GM12878 (cell line): ENCODE data around the gene ZP2. TPM values are rescaled to one million over a fixed set of nuclear protein-coding genes. Genes with fewer than 3 reads are reported as not detected.

Experiments
- ATAC-seq: fragments of 200-7000 bp; cut with Tn5 transposase; 3 replicates; pipeline ENCODE4 v1.9.1; 2020; ENCODE audit warnings: mild to moderate bottlenecking, moderate library complexity
- BruUV-seq: library from RNA; stranded (reverse); fragments of 400-500 nt; replicated peaks from 2 replicates; lab custom pipeline; 2021; lab: Mats Ljungman, UMichigan
- CTCF ChIA-PET: fragments of 300-600 bp; sonication (Branson Sonifier 250); formaldehyde crosslinking; extraction: SDS; loops from one replicate; lab custom pipeline; 2021; ENCODE audit warnings: inconsistent platforms; lab: Yijun Ruan, JAX
- POLR2A ChIA-PET: fragments of 350-600 bp; formaldehyde crosslinking; extraction: SDS; loops from one replicate; lab custom pipeline; 2021; ENCODE audit warnings: inconsistent platforms; lab: Charles Lee
- RAD21 ChIA-PET: fragments of 300-600 bp; sonication (Branson Sonifier 250); formaldehyde crosslinking; loops from one replicate; lab custom pipeline; 2023; ENCODE audit warnings: antibody characterized with exemption; ENCODE audit not compliant: unreplicated experiment; lab: Charles Lee
- SMC1A ChIA-PET: fragments of 300-600 bp; sonication (Branson Sonifier 250); formaldehyde crosslinking; loops from one replicate; lab custom pipeline; 2023; ENCODE audit not compliant: unreplicated experiment, uncharacterized antibody; lab: Charles Lee
- DNase-seq: peaks from one replicate; pipeline ENCODE4 v3.0.0-alpha.2; 2011; ENCODE audit warnings: low read depth, low spot score
- FAIRE-seq: peaks from 3 replicates; lab custom pipeline; 2011; peaks lifted over from hg19 to GRCh38; lab: Jason Lieb, UNC
- H2AFZ ChIP-seq: 2 replicates; pipeline ENCODE4 v1.6.0; 2011; ENCODE audit warnings: low read depth, low read length, control low read depth; ENCODE audit not compliant: control insufficient read depth
- H3K27ac ChIP-seq: 2 replicates; pipeline ENCODE4 v1.5.1; 2011; ENCODE audit warnings: control low read depth; ENCODE audit not compliant: control insufficient read depth, insufficient read depth
- H3K27me3 ChIP-seq, 2 experiments: replicated peaks in 1 of 2; 2 replicates each; pipeline versions ENCODE4 v1.6.0 to v1.6.1; 2011; ENCODE audit warnings: low read length in 1 of 2; ENCODE audit not compliant: control insufficient read depth in 2 of 2, insufficient read depth in 2 of 2
- H3K36me3 ChIP-seq, 2 experiments: 2 replicates each; pipeline ENCODE4 v1.5.1; 2011; ENCODE audit warnings: low read length in 1 of 2; ENCODE audit not compliant: control insufficient read depth in 2 of 2, insufficient read depth in 2 of 2
- H3K4me1 ChIP-seq: 2 replicates; pipeline ENCODE4 v1.6.1; 2011; ENCODE audit warnings: mild to moderate bottlenecking, low read length, moderate library complexity, mixed read lengths; ENCODE audit not compliant: control insufficient read depth, insufficient read depth
- H3K4me2 ChIP-seq: 2 replicates; pipeline ENCODE4 v1.6.0; 2011; ENCODE audit warnings: control low read depth; ENCODE audit not compliant: control insufficient read depth, insufficient read depth
- H3K4me3 ChIP-seq: fragments of 200-600 bp; sonication (generic); 2 replicates; pipeline ENCODE4 v1.5.1; 2016
- H3K79me2 ChIP-seq: 2 replicates; pipeline ENCODE4 v1.6.0; 2011; ENCODE audit warnings: low read length; ENCODE audit not compliant: control insufficient read depth, insufficient read depth
- H3K9ac ChIP-seq: 2 replicates; pipeline ENCODE4 v1.8.0; 2011; ENCODE audit warnings: low read length, control low read depth, mixed read lengths; ENCODE audit not compliant: control insufficient read depth, insufficient read depth
- H3K9me3 ChIP-seq: replicated peaks from 3 replicates; pipeline ENCODE4 v1.5.1; 2011; ENCODE audit warnings: mild to moderate bottlenecking, low read length; ENCODE audit not compliant: control insufficient read depth, insufficient read depth
- H4K20me1 ChIP-seq: 2 replicates; pipeline ENCODE4 v1.6.0; 2011; ENCODE audit not compliant: control insufficient read depth, insufficient read depth
- IRF4 ChIP-seq: IDR thresholded peaks from 2 replicates; pipeline ENCODE4 v1.6.1; 2011; ENCODE audit warnings: low read depth, low read length
- LARP7 ChIP-seq: fragments of 450-650 bp; IDR thresholded peaks from 2 replicates; pipeline ENCODE4 v1.6.1; 2017; ENCODE audit warnings: mild to moderate bottlenecking
- NFXL1 ChIP-seq: fragments of 450-650 bp; IDR thresholded peaks from 2 replicates; pipeline ENCODE4 v1.6.1; 2017; ENCODE audit warnings: antibody characterized with exemption, mild to moderate bottlenecking, borderline replicate concordance
- PAX8 ChIP-seq: fragments of 450-650 bp; IDR thresholded peaks from 2 replicates; pipeline ENCODE4 v1.6.1; 2017; ENCODE audit warnings: mild to moderate bottlenecking, moderate library complexity
- SMC3 ChIP-seq: IDR thresholded peaks from 2 replicates; pipeline ENCODE4 v1.6.1; 2011; ENCODE audit warnings: low read length, improper control_type of control experiment, borderline replicate concordance
- SP1 ChIP-seq: IDR thresholded peaks from one replicate; pipeline ENCODE4 v1.6.1; 2011; ENCODE audit warnings: low read depth, low read length
- SPI1 ChIP-seq: IDR thresholded peaks from 2 replicates; pipeline ENCODE4 v1.6.1; 2011; ENCODE audit warnings: low read depth, mild to moderate bottlenecking, low read length, moderate library complexity, borderline replicate concordance; ENCODE audit not compliant: insufficient read depth
- YBX1 ChIP-seq: fragments of 450-650 bp; IDR thresholded peaks from 2 replicates; pipeline ENCODE4 v1.6.1; 2016; ENCODE audit warnings: antibody characterized with exemption
- ZNF384 ChIP-seq: IDR thresholded peaks from 2 replicates; pipeline ENCODE4 v1.6.1; 2012; ENCODE audit warnings: low read depth, mild to moderate bottlenecking, low read length, improper control_type of control experiment, borderline replicate concordance
- ZNF622 ChIP-seq: fragments of 450-650 bp; IDR thresholded peaks from 2 replicates; pipeline ENCODE4 v1.6.1; 2017; ENCODE audit warnings: mild to moderate bottlenecking, inconsistent platforms
- in situ Hi-C: fragments of 300-500 bp; cut with MboI; formaldehyde crosslinking; loops from 9 replicates; pipeline ENCODE4 v1.14.3; 2018; ENCODE audit warnings: mixed read lengths
- intact Hi-C: fragments of 100-400 bp; cut with micrococcal nuclease; formaldehyde crosslinking; loops from one replicate; pipeline ENCODE4 v1.14.2; 2022; ENCODE audit not compliant: unreplicated experiment
- polyA plus RNA-seq, 11 experiments: library from polyadenylated mRNA; depleted of rRNA in 4 of 11; unstranded in 6 of 11; stranded (reverse) in 5 of 11; fragments of >200 nt; fragmentation: Nextera tagmentation in 4 of 11; fragmentation: Illumina TruSeq in 1 of 11; extraction: Ambion mirVana in 4 of 11; extraction: Trizol in 1 of 11; gene quantifications; 1 replicate in 1 of 11; 2 replicates in 10 of 11; pipeline versions ENCODE4 v1.2.1 to v1.2.3, GENCODE V29; 2011 to 2016; ENCODE audit warnings: inconsistent platforms in 2 of 11, missing spikeins in 2 of 11, low read depth in 1 of 11
- total RNA-seq, 4 experiments: library from RNA; depleted of rRNA in 3 of 4; stranded (reverse); fragments of >200 nt in 3 of 4; fragmentation: Illumina TruSeq in 1 of 4; extraction: Trizol in 1 of 4; gene quantifications; 2 replicates each; pipeline versions ENCODE4 v1.2.1 to v1.2.3, GENCODE V29; 2013 to 2021
- TF ChIP-seq, protein P1 (sequence below): fragments of 150-350 bp; IDR thresholded peaks from 2 replicates; pipeline ENCODE4 v1.6.1; 2016; ENCODE audit warnings: low read depth, low read length
- TF ChIP-seq, protein P2 (sequence below): fragments of 450-650 bp; IDR thresholded peaks from 2 replicates; pipeline ENCODE4 v1.6.1; 2017; ENCODE audit warnings: low read depth, mild to moderate bottlenecking, moderate library complexity
- TF ChIP-seq, protein P3 (sequence below): IDR thresholded peaks from 2 replicates; pipeline ENCODE4 v1.6.1; 2012; ENCODE audit warnings: low read depth, low read length, improper control_type of control experiment
- TF ChIP-seq, protein P4 (sequence below): fragments of 450-650 bp; IDR thresholded peaks from 2 replicates; pipeline ENCODE4 v1.6.1; 2017; ENCODE audit warnings: borderline replicate concordance

Gene ZP2
- total and polyA plus RNA-seq, 10 of the 15 experiments (the other 5 are each of a cell fraction or from before 2014, with no cell fraction given): 0.11 to 0.33 (median 0.16) TPM; not detected in 1

DNA sequence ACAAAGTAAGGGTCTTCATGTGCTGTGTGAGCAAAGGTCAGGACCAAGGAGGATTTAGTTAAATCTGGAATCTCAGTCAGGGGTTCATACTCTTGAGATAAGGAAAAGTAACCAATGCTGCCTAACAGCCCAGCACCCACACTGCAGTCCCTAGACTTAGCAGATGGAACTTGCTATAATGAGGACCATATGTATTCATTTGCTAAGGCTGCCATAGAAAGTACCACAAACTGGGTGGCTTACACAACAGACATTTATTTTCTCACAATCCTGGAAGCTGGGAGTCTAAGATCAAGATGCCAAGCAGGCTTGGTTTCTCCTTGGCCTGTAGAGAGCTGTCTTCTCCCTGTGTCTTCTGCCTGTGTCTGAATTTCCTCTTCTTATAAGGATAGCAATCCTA, 20.8 kb downstream of the ZP2 start:
- Histone ChIP-seq H3K4me1 (peaks cover 10% of the 10 kb centered on the region), H3K36me3 (no peaks in the 10 kb centered on the region), H3K9me3 (no peaks in the 10 kb centered on the region; the same call in 1 of the 3 replicates), H3K79me2 (no peaks in the 10 kb centered on the region), H4K20me1 (no peaks in the 10 kb centered on the region), H2AFZ (no peak overlapping the region), H3K9ac (no peak overlapping the region), H3K27ac (no peak overlapping the region), H3K4me3 (no peak overlapping the region), H3K4me2 (no peak overlapping the region), H3K27me3 (no peaks in the 10 kb centered on the region)
- ATAC-seq (no peak), DNase-seq (no peak), FAIRE-seq (no peak)
- CTCF ChIA-PET: interaction anchor here (1.0 to 5.7 kb wide), 7 partner anchors 10 to 1495 kb away, joined by 3 to 75 read pairs (median 5); partner anchors contain the start of gene CRYM
- SMC1A ChIA-PET: interaction anchor here (1.6 to 4.0 kb wide), 5 partner anchors 9 to 1494 kb away, joined by 3 to 29 read pairs (median 9); partner anchors contain the start of genes CRYM and LDAF1
- in situ Hi-C loops (no loop called here), intact Hi-C loops (no loop called here)
- no TSS peak for BruUV-seq
- TF ChIP-seq, protein P1, sequence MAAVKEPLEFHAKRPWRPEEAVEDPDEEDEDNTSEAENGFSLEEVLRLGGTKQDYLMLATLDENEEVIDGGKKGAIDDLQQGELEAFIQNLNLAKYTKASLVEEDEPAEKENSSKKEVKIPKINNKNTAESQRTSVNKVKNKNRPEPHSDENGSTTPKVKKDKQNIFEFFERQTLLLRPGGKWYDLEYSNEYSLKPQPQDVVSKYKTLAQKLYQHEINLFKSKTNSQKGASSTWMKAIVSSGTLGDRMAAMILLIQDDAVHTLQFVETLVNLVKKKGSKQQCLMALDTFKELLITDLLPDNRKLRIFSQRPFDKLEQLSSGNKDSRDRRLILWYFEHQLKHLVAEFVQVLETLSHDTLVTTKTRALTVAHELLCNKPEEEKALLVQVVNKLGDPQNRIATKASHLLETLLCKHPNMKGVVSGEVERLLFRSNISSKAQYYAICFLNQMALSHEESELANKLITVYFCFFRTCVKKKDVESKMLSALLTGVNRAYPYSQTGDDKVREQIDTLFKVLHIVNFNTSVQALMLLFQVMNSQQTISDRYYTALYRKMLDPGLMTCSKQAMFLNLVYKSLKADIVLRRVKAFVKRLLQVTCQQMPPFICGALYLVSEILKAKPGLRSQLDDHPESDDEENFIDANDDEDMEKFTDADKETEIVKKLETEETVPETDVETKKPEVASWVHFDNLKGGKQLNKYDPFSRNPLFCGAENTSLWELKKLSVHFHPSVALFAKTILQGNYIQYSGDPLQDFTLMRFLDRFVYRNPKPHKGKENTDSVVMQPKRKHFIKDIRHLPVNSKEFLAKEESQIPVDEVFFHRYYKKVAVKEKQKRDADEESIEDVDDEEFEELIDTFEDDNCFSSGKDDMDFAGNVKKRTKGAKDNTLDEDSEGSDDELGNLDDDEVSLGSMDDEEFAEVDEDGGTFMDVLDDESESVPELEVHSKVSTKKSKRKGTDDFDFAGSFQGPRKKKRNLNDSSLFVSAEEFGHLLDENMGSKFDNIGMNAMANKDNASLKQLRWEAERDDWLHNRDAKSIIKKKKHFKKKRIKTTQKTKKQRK: no peak
- TF ChIP-seq IRF4: no peak
- no peak for TF ChIP-seq SPI1
- TF ChIP-seq ZNF384: no peak
- TF ChIP-seq, protein P2, sequence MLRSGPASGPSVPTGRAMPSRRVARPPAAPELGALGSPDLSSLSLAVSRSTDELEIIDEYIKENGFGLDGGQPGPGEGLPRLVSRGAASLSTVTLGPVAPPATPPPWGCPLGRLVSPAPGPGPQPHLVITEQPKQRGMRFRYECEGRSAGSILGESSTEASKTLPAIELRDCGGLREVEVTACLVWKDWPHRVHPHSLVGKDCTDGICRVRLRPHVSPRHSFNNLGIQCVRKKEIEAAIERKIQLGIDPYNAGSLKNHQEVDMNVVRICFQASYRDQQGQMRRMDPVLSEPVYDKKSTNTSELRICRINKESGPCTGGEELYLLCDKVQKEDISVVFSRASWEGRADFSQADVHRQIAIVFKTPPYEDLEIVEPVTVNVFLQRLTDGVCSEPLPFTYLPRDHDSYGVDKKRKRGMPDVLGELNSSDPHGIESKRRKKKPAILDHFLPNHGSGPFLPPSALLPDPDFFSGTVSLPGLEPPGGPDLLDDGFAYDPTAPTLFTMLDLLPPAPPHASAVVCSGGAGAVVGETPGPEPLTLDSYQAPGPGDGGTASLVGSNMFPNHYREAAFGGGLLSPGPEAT: no peak
- TF ChIP-seq PAX8: no peak
- TF ChIP-seq, protein P3, sequence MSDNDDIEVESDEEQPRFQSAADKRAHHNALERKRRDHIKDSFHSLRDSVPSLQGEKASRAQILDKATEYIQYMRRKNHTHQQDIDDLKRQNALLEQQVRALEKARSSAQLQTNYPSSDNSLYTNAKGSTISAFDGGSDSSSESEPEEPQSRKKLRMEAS: no peak
- TF ChIP-seq NFXL1: no peak
- TF ChIP-seq YBX1: no peak
- TF ChIP-seq, protein P4, sequence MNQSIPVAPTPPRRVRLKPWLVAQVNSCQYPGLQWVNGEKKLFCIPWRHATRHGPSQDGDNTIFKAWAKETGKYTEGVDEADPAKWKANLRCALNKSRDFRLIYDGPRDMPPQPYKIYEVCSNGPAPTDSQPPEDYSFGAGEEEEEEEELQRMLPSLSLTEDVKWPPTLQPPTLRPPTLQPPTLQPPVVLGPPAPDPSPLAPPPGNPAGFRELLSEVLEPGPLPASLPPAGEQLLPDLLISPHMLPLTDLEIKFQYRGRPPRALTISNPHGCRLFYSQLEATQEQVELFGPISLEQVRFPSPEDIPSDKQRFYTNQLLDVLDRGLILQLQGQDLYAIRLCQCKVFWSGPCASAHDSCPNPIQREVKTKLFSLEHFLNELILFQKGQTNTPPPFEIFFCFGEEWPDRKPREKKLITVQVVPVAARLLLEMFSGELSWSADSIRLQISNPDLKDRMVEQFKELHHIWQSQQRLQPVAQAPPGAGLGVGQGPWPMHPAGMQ: no peak
- TF ChIP-seq SP1: no peak
- TF ChIP-seq ZNF622: no peak
- no peak for TF ChIP-seq LARP7
- TF ChIP-seq SMC3: no peak
- RAD21 ChIA-PET: no interaction called here
- POLR2A ChIA-PET: no interaction called here
